Nephron (organoid): ENCODE data around the gene RTL3.
A peak's percentile ranks its signal among the peaks of the same experiment; 100 is the strongest.

Experiments used
- H3K27ac Mint-ChIP-seq, 3 experiments: 2 replicates each; pipeline ENCODE4 v1.8.0; 2020; ENCODE audit warnings: mixed read lengths in 3 of 3, mild to moderate bottlenecking in 2 of 3, moderate library complexity in 1 of 3
- H3K27me3 Mint-ChIP-seq: 2 replicates; pipeline ENCODE4 v1.8.0; 2021; ENCODE audit warnings: low read depth, mild to moderate bottlenecking, moderate library complexity, mixed read lengths
- H3K36me3 Mint-ChIP-seq: 2 replicates; pipeline ENCODE4 v1.8.0; 2020; ENCODE audit warnings: low read depth, mixed read lengths
- H3K4me1 Mint-ChIP-seq: 2 replicates; pipeline ENCODE4 v1.8.0; 2020; ENCODE audit warnings: mixed read lengths
- H3K4me3 Mint-ChIP-seq, 3 experiments: 2 replicates each; pipeline ENCODE4 v1.8.0; 2020; ENCODE audit warnings: mild to moderate bottlenecking in 3 of 3, mixed read lengths in 3 of 3, moderate library complexity in 2 of 3
- H3K9me3 Mint-ChIP-seq: 2 replicates; pipeline ENCODE4 v1.8.0; 2020; ENCODE audit warnings: mixed read lengths
- TF ChIP-seq, protein P1 (sequence below), 3 experiments: fragments of 200-600 bp; sonication (generic); IDR thresholded peaks; one replicate each; pipeline ENCODE4 v1.5.0; 2021; ENCODE audit warnings: antibody characterized with exemption in 3 of 3; ENCODE audit not compliant: unreplicated experiment in 3 of 3

RTL3 gene

DNA sequence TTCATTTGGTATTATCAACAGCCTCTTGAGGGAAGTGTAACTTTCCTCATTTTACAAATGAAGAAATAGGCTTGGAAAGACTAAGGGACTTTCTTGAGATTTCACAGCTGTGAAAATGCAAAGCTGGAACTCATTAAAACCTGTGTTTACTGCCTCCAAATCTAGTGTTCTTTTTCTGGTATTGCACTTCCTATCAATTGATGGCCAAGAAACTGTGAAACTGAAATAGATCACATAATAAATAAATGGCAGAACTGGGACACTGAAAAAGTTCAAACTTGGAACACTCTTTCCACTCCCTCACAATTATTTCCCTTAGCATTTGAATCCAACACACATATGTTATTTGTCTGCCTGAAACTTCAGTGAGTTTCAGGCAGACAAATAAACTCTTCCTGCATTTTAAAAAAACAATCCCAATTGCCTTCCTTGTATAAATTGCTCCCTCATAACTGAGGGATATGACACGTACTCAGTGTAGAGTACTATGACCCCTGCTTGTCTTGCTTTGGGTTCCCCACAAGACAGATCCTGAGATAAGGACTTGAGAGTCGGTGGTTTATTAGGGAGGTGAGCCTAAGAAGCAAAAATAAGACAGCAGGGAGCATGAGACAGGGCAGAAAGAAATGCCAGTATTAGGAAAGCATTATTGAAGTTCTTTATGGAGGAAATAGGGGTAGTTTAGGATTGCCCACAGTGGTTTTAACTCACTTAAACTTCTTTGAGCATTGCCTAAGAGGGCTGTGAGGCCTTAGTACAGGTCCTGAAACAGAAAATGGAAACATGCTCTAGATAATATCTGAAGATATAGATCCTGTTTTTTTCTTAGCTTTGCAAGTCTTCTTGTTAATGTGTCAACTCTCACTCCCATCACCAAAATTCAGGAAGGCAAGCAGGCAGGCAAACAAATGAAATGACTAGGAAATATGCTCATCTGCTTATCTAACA, 33.9 kb downstream of the RTL3 start:
- no peaks in the 10 kb centered on the region for H3K9me3 Mint-ChIP-seq
- H3K36me3 Mint-ChIP-seq: no peaks in the 10 kb centered on the region
- TF ChIP-seq, protein P1, sequence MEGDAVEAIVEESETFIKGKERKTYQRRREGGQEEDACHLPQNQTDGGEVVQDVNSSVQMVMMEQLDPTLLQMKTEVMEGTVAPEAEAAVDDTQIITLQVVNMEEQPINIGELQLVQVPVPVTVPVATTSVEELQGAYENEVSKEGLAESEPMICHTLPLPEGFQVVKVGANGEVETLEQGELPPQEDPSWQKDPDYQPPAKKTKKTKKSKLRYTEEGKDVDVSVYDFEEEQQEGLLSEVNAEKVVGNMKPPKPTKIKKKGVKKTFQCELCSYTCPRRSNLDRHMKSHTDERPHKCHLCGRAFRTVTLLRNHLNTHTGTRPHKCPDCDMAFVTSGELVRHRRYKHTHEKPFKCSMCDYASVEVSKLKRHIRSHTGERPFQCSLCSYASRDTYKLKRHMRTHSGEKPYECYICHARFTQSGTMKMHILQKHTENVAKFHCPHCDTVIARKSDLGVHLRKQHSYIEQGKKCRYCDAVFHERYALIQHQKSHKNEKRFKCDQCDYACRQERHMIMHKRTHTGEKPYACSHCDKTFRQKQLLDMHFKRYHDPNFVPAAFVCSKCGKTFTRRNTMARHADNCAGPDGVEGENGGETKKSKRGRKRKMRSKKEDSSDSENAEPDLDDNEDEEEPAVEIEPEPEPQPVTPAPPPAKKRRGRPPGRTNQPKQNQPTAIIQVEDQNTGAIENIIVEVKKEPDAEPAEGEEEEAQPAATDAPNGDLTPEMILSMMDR (IDR thresholded peaks at IDR 0.05; ENCODE audit: unreplicated experiment in 3 of 3): no peak
- H3K27ac Mint-ChIP-seq: peak overlapping the region; percentile 72 to 94 (median 85)
- no peaks in the 10 kb centered on the region for H3K27me3 Mint-ChIP-seq
- no peak overlapping the region for H3K4me3 Mint-ChIP-seq
- H3K4me1 Mint-ChIP-seq: peaks cover 22% of the 10 kb centered on the region

DNA sequence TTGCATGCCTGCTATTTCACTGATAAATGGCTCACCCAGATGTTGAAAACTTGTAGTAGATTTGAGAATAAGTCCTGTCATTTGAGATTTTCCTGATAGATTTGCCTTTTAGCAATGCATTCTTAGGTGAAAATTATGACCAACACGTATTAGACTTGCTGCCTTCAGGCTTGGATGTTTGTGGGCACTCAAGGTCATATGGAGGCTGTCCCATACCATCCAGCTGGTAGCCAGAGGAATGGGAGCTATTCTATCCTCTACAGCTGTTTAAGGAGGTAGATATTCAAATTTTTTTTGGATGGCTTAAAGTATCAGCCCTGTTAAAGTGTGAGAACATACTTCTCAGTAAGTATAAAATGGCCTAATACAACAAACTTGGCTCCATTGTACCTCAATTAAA, 34.7 kb downstream of the RTL3 start:
- Mint-ChIP-seq H3K36me3 (no peaks in the 10 kb centered on the region), H3K4me3 (no peak overlapping the region), H3K4me1 (peaks cover 22% of the 10 kb centered on the region), H3K27ac (peak overlapping the region; percentile 72 to 94 (median 85)), H3K27me3 (no peaks in the 10 kb centered on the region), H3K9me3 (no peaks in the 10 kb centered on the region)
- TF ChIP-seq, protein P1 (IDR thresholded peaks at IDR 0.05; ENCODE audit: unreplicated experiment in 3 of 3): no peak

DNA sequence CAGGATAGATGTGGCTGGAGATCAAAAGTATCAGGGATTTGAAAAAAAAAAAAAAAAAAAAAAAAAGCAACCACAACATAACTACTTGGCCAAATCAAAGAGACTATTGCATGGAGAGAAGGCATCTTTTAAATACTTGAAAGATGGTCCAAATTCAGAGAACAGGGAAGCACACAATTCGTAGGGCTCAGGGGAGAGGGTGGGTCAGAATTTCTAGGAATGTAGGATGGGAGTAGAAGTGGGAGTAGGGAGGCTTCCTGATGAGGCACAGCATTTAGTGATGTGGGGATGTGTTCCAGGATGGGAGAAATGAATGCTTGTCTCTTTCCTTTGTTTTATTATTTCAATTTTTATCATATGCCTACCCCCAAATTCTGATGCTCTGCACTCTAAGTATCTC, 36.3 kb downstream of the RTL3 start:
- Mint-ChIP-seq H3K4me1 (peaks cover 22% of the 10 kb centered on the region), H3K4me3 (no peak overlapping the region), H3K36me3 (no peaks in the 10 kb centered on the region), H3K27ac (peak overlapping the region in 2 of 3 experiments; percentile 80 to 90), H3K27me3 (no peaks in the 10 kb centered on the region), H3K9me3 (no peaks in the 10 kb centered on the region)
- TF ChIP-seq, protein P1 (IDR thresholded peaks at IDR 0.05; ENCODE audit: unreplicated experiment in 3 of 3): no peak

DNA sequence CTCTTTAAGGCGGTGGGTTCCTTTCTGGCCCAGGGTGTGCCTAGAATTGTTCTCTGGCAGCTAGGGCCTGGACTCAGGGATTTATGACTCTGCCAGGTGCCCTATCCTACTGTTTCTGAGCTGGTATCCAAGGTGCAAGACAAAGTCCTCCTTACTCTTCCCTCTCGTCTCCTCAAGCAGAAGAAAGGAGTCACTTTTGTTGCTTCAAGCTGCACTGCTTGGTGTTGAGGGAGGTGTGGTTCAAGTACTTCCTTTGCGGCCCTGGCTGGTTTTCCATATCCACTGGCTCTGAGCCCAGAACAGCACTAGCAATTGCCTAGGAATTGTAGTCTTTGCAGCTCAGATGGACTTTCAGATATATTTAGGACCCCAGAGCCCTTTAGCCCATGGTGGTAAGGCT, 39.3 kb downstream of the RTL3 start:
- H3K27ac Mint-ChIP-seq: peak overlapping the region in 2 of 3 experiments; percentile 68 to 75
- H3K36me3 Mint-ChIP-seq: no peaks in the 10 kb centered on the region
- no peaks in the 10 kb centered on the region for H3K27me3 Mint-ChIP-seq
- TF ChIP-seq, protein P1 (IDR thresholded peaks at IDR 0.05; ENCODE audit: unreplicated experiment in 3 of 3): no peak
- peaks cover 13% of the 10 kb centered on the region for H3K4me1 Mint-ChIP-seq
- no peak overlapping the region for H3K4me3 Mint-ChIP-seq
- no peaks in the 10 kb centered on the region for H3K9me3 Mint-ChIP-seq

DNA sequence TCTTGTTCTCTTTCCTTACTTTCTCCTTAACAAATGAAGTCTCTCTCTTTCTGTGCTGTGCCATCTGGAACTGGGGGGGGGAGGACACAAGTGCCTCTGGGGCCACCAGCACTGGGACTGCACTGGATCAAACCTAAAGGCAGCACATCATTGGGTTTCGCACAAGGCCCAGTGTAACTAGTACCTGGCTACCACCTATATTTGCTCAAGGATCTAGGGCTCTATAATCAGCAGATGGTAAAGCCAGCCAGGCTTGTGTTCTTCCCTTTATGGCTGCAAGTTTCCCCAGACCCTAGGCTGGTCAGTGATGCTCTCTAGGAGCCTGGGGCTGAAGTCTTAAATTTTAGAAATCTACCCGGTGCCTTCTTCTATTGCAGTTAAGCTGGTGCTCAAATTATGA, 40.1 kb downstream of the RTL3 start:
- Mint-ChIP-seq H3K9me3 (peaks cover 2% of the 10 kb centered on the region), H3K36me3 (no peaks in the 10 kb centered on the region), H3K27me3 (no peaks in the 10 kb centered on the region), H3K4me3 (no peak overlapping the region), H3K27ac (no peak overlapping the region), H3K4me1 (peaks cover 5% of the 10 kb centered on the region)
- TF ChIP-seq, protein P1 (IDR thresholded peaks at IDR 0.05; ENCODE audit: unreplicated experiment in 3 of 3): no peak

DNA sequence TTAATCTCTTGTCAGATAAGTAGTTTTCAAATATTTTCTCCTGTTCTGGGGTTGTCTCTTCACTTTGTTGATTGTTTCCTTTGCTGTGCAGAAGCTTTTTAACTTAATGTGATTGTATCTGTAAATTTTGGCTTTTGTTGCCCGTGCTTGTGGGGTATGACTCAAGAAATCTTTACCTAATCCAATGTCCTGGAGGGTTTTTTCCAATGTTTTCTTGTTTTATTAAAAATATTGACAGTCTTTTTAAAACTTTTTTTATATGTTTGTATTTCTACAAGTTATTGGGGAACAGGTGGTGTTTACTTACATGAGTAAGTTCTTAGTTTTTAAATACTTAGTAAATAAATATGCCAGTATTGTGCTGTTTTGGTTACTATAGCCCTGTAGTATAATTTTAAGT, 44.9 kb downstream of the RTL3 start:
- no peaks in the 10 kb centered on the region for H3K36me3 Mint-ChIP-seq
- no peak overlapping the region for H3K27ac Mint-ChIP-seq
- H3K27me3 Mint-ChIP-seq: no peaks in the 10 kb centered on the region
- TF ChIP-seq, protein P1 (IDR thresholded peaks at IDR 0.05; ENCODE audit: unreplicated experiment in 3 of 3): no peak
- no peak overlapping the region for H3K4me3 Mint-ChIP-seq
- peaks cover 9% of the 10 kb centered on the region for H3K9me3 Mint-ChIP-seq
- no peaks in the 10 kb centered on the region for H3K4me1 Mint-ChIP-seq
